ENCODE results near the gene GPR153. TPM values are rescaled to one million over a fixed set of nuclear protein-coding genes. Genes with fewer than 3 reads are reported as not detected.

Gene GPR153
- total and polyA plus RNA-seq, 2 donors (not counting 1 experiment from before 2014, with no cell fraction given): 4.0 to 8.9 TPM

DNA sequence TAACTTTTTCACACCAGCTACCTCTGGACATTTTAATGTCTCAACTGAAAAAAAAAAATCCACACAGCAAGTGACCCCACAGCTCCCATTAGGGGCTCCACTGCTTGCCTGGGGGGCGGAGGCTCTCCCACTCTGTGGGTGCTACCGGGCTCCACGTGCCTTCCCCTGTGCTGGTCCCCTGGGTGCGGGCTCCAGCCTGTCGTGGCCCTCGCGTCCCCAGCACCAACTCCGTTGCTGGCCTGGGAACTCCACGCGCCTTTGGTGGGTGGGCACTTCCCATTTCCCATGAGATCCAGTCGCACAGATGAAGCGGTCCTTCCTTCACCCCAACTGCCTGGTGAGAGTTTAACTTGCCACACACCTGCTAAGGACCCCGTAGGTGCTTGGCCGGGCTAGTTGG lies 27.1 kb upstream of the GPR153 start:
- no peaks in the 10 kb centered on the region for H4K20me1 ChIP-seq (ENCODE audit: control insufficient read depth, extremely low read depth, insufficient read depth, low read length)
- H3K36me3 ChIP-seq (ENCODE audit: control insufficient read depth, insufficient read depth, low read length): no peaks in the 10 kb centered on the region
- no peak for TF ChIP-seq EZH2 (IDR thresholded peaks at IDR 0.05; ENCODE audit: low read length, missing control alignments)
- TF ChIP-seq, protein P1, sequence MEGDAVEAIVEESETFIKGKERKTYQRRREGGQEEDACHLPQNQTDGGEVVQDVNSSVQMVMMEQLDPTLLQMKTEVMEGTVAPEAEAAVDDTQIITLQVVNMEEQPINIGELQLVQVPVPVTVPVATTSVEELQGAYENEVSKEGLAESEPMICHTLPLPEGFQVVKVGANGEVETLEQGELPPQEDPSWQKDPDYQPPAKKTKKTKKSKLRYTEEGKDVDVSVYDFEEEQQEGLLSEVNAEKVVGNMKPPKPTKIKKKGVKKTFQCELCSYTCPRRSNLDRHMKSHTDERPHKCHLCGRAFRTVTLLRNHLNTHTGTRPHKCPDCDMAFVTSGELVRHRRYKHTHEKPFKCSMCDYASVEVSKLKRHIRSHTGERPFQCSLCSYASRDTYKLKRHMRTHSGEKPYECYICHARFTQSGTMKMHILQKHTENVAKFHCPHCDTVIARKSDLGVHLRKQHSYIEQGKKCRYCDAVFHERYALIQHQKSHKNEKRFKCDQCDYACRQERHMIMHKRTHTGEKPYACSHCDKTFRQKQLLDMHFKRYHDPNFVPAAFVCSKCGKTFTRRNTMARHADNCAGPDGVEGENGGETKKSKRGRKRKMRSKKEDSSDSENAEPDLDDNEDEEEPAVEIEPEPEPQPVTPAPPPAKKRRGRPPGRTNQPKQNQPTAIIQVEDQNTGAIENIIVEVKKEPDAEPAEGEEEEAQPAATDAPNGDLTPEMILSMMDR (conservative IDR thresholded peaks at IDR 0.05 in 1 of 2, IDR thresholded peaks at IDR 0.05 in 1 of 2; ENCODE audit: low read depth in 1 of 2, low read length in 2 of 2): no peak
- no peak for DNase-seq (ENCODE audit: low read depth in 2 of 2)
- H2AFZ ChIP-seq (ENCODE audit: low read length): no peak overlapping the region
- H3K4me1 ChIP-seq (ENCODE audit: control insufficient read depth, extremely low read depth, insufficient read depth, low read length): no peaks in the 10 kb centered on the region
- H3K27ac ChIP-seq (ENCODE audit: insufficient read depth, low read length): no peak overlapping the region
- H3K9ac ChIP-seq (ENCODE audit: insufficient read depth, low read length): no peak overlapping the region
- H3K4me2 ChIP-seq (ENCODE audit: extremely low read depth, insufficient read depth, low read length): no peak overlapping the region
- no peaks in the 10 kb centered on the region for H3K27me3 ChIP-seq (ENCODE audit: control insufficient read depth, insufficient read depth, low read length)
- no peaks in the 10 kb centered on the region for H3K79me2 ChIP-seq (ENCODE audit: control insufficient read depth, insufficient read depth, low read length)
- no peaks in the 10 kb centered on the region for H3K9me3 ChIP-seq (ENCODE audit: control insufficient read depth, insufficient read depth, low read depth, low read length)
- H3K4me3 ChIP-seq (replicated peaks in 1 of 4; ENCODE audit: control extremely low read depth in 1 of 4, insufficient read depth in 1 of 4, low read depth in 3 of 4, low read length in 4 of 4): no peak overlapping the region

DNA sequence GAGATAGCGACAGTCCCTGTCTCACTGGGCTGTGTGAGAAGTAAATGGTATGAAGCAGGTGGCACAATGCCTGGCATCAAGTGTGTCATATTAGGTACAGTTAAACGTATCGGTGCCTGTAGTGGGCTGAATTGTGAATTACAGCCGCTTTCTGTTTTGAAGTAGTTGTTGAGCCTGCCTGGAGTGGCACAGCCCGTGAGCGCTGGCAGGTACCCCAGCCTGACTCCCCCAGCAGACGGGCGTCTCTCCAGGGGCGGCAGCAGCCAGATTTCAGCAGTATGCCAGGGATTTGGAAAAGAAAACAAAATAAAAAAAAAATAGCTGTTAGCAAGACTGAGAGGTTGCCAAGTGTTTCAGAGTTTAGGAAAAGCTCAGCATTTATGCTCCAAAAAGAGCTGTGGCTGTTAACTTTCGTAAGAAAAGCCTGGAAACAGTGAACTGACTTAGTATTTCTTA lies 26.6 kb upstream of the GPR153 start:
- H3K4me2 ChIP-seq (ENCODE audit: extremely low read depth, insufficient read depth, low read length): no peak overlapping the region
- no peaks in the 10 kb centered on the region for H4K20me1 ChIP-seq (ENCODE audit: control insufficient read depth, extremely low read depth, insufficient read depth, low read length)
- H3K79me2 ChIP-seq (ENCODE audit: control insufficient read depth, insufficient read depth, low read length): no peaks in the 10 kb centered on the region
- H3K9me3 ChIP-seq (ENCODE audit: control insufficient read depth, insufficient read depth, low read depth, low read length): no peaks in the 10 kb centered on the region
- TF ChIP-seq, protein P1 (conservative IDR thresholded peaks at IDR 0.05 in 1 of 2, IDR thresholded peaks at IDR 0.05 in 1 of 2; ENCODE audit: low read depth in 1 of 2, low read length in 2 of 2): no peak
- no peak for TF ChIP-seq EZH2 (IDR thresholded peaks at IDR 0.05; ENCODE audit: low read length, missing control alignments)
- DNase-seq (ENCODE audit: low read depth in 2 of 2): peak in 1 of 2 donors; percentile 66
- H2AFZ ChIP-seq (ENCODE audit: low read length): no peak overlapping the region
- no peaks in the 10 kb centered on the region for H3K27me3 ChIP-seq (ENCODE audit: control insufficient read depth, insufficient read depth, low read length)
- no peaks in the 10 kb centered on the region for H3K4me1 ChIP-seq (ENCODE audit: control insufficient read depth, extremely low read depth, insufficient read depth, low read length)
- H3K4me3 ChIP-seq (replicated peaks in 1 of 4; ENCODE audit: control extremely low read depth in 1 of 4, insufficient read depth in 1 of 4, low read depth in 3 of 4, low read length in 4 of 4): no peak overlapping the region
- H3K36me3 ChIP-seq (ENCODE audit: control insufficient read depth, insufficient read depth, low read length): no peaks in the 10 kb centered on the region
- H3K27ac ChIP-seq (ENCODE audit: insufficient read depth, low read length): no peak overlapping the region
- no peak overlapping the region for H3K9ac ChIP-seq (ENCODE audit: insufficient read depth, low read length)

DNA sequence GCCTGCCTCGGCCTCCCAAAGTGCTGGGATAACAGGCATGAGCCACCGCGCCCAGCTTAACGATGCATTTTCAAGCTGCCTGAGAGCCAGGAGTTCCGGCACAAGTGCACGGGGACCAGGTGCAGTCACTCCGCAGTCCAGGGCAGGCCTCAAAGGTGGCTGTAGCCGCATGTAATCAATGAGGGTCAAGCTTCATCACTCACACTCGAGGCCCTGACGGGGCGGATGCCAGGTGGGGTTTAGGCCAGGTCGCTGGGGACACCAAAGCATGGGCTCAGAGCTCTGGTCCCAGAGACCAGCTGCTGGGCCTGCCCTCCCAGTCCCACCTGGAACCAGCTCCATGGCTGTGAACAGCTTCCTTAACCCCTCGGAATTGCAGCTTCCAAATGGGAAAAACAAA lies 26.1 kb upstream of the GPR153 start:
- no peak overlapping the region for H3K4me3 ChIP-seq (replicated peaks in 1 of 4; ENCODE audit: control extremely low read depth in 1 of 4, insufficient read depth in 1 of 4, low read depth in 3 of 4, low read length in 4 of 4)
- H3K27me3 ChIP-seq (ENCODE audit: control insufficient read depth, insufficient read depth, low read length): no peaks in the 10 kb centered on the region
- no peak overlapping the region for H3K9ac ChIP-seq (ENCODE audit: insufficient read depth, low read length)
- H3K4me1 ChIP-seq (ENCODE audit: control insufficient read depth, extremely low read depth, insufficient read depth, low read length): no peaks in the 10 kb centered on the region
- H3K79me2 ChIP-seq (ENCODE audit: control insufficient read depth, insufficient read depth, low read length): no peaks in the 10 kb centered on the region
- TF ChIP-seq, protein P1 (conservative IDR thresholded peaks at IDR 0.05 in 1 of 2, IDR thresholded peaks at IDR 0.05 in 1 of 2; ENCODE audit: low read depth in 1 of 2, low read length in 2 of 2): no peak
- TF ChIP-seq EZH2 (IDR thresholded peaks at IDR 0.05; ENCODE audit: low read length, missing control alignments): no peak
- H4K20me1 ChIP-seq (ENCODE audit: control insufficient read depth, extremely low read depth, insufficient read depth, low read length): no peaks in the 10 kb centered on the region
- H2AFZ ChIP-seq (ENCODE audit: low read length): no peak overlapping the region
- no peak for DNase-seq (ENCODE audit: low read depth in 2 of 2)
- H3K36me3 ChIP-seq (ENCODE audit: control insufficient read depth, insufficient read depth, low read length): no peaks in the 10 kb centered on the region
- H3K9me3 ChIP-seq (ENCODE audit: control insufficient read depth, insufficient read depth, low read depth, low read length): no peaks in the 10 kb centered on the region
- no peak overlapping the region for H3K4me2 ChIP-seq (ENCODE audit: extremely low read depth, insufficient read depth, low read length)
- H3K27ac ChIP-seq (ENCODE audit: insufficient read depth, low read length): no peak overlapping the region
